Loucy (cell line): ENCODE measurements around the gene SMYD2.

Experiments used
- H2AFZ ChIP-seq: fragments of 200-600 bp; sonication (generic); 2 replicates; pipeline ENCODE4 v1.6.0; 2016; ENCODE audit warnings: antibody characterized with exemption, mild to moderate bottlenecking, low read length, moderate library complexity
- H3F3A ChIP-seq: fragments of 200-600 bp; 2 replicates; pipeline ENCODE4 v1.6.0; 2016; ENCODE audit warnings: antibody characterized with exemption, low read depth, mild to moderate bottlenecking
- H3K27me3 ChIP-seq: fragments of 200-600 bp; sonication (generic); 2 replicates; pipeline ENCODE4 v1.6.1; 2014; ENCODE audit warnings: low read length, mild to moderate bottlenecking; ENCODE audit not compliant: insufficient read depth, poor library complexity, severe bottlenecking
- H3K36me3 ChIP-seq: fragments of 200-600 bp; sonication (generic); 2 replicates; pipeline ENCODE4 v1.6.1; 2016; ENCODE audit warnings: low read length; ENCODE audit not compliant: insufficient read depth
- H3K4me1 ChIP-seq: fragments of 200-600 bp; sonication (generic); 2 replicates; pipeline ENCODE4 v1.5.1; 2014; ENCODE audit warnings: low read length, mild to moderate bottlenecking; ENCODE audit not compliant: insufficient read depth, poor library complexity, severe bottlenecking
- H3K4me2 ChIP-seq: fragments of 200-600 bp; sonication (generic); 2 replicates; pipeline ENCODE4 v1.6.0; 2014; ENCODE audit warnings: antibody characterized with exemption, low read length, low read depth, mild to moderate bottlenecking; ENCODE audit not compliant: poor library complexity, severe bottlenecking
- H3K4me3 ChIP-seq: fragments of 200-600 bp; sonication (generic); 2 replicates; pipeline ENCODE4 v1.5.1; 2014; ENCODE audit warnings: low read length, mild to moderate bottlenecking, mixed read lengths; ENCODE audit not compliant: poor library complexity, severe bottlenecking
- H3K79me2 ChIP-seq: fragments of 200-600 bp; sonication (generic); 2 replicates; pipeline ENCODE4 v1.6.1; 2014; ENCODE audit warnings: low read length; ENCODE audit not compliant: insufficient read depth
- H3K9ac ChIP-seq: fragments of 200-600 bp; sonication (generic); 2 replicates; pipeline ENCODE4 v1.6.0; 2014; ENCODE audit warnings: mild to moderate bottlenecking, low read depth, low read length, moderate library complexity; ENCODE audit not compliant: poor library complexity, severe bottlenecking
- H3K9me2 ChIP-seq: fragments of 200-600 bp; sonication (generic); replicated peaks from 2 replicates; pipeline ENCODE4 v1.6.1; 2016; ENCODE audit warnings: low read depth, low read length, mixed read lengths
- H3K9me3 ChIP-seq: fragments of 200-600 bp; sonication (generic); 2 replicates; pipeline ENCODE4 v1.6.1; 2014; ENCODE audit warnings: mild to moderate bottlenecking, antibody characterized with exemption, low read length, low read depth; ENCODE audit not compliant: insufficient read depth
- H4K20me1 ChIP-seq: fragments of 200-600 bp; sonication (generic); 2 replicates; pipeline ENCODE4 v1.6.0; 2014; ENCODE audit warnings: antibody characterized with exemption, low read length, mild to moderate bottlenecking; ENCODE audit not compliant: insufficient read depth, poor library complexity, severe bottlenecking
- EZH2phosphoT487 ChIP-seq: fragments of 200-600 bp; IDR thresholded peaks from 2 replicates; pipeline ENCODE4 v1.6.1; 2018; ENCODE audit warnings: antibody characterized with exemption, mild to moderate bottlenecking, moderate library complexity, borderline replicate concordance
- TF ChIP-seq, protein P1 (sequence below): fragments of 200-600 bp; sonication (generic); conservative IDR thresholded peaks from 2 replicates; pipeline ENCODE4 v1.5.1; 2014; ENCODE audit warnings: mild to moderate bottlenecking, antibody characterized with exemption, low read length

The SMYD2 gene

DNA sequence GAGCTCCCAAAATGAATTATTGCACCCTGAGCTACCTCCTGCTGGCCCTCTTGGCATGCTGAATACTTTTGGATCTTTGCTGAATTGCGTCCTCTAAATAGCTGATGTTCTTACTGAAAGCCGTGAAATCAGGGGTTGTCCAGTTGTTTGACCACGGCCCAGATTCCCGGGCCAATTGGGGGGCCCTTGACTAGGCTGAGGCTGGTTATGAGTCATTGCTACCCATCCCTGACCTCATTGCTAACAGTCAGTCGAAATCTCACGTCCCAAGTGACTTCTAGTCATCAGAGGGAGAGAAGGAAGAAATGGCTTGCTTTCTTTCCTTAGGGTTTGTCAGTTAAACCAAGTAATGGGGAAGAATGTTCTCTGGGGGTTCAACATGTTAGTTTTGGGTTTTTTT lies 37.4 kb downstream of the SMYD2 start:
- TF ChIP-seq, protein P1, sequence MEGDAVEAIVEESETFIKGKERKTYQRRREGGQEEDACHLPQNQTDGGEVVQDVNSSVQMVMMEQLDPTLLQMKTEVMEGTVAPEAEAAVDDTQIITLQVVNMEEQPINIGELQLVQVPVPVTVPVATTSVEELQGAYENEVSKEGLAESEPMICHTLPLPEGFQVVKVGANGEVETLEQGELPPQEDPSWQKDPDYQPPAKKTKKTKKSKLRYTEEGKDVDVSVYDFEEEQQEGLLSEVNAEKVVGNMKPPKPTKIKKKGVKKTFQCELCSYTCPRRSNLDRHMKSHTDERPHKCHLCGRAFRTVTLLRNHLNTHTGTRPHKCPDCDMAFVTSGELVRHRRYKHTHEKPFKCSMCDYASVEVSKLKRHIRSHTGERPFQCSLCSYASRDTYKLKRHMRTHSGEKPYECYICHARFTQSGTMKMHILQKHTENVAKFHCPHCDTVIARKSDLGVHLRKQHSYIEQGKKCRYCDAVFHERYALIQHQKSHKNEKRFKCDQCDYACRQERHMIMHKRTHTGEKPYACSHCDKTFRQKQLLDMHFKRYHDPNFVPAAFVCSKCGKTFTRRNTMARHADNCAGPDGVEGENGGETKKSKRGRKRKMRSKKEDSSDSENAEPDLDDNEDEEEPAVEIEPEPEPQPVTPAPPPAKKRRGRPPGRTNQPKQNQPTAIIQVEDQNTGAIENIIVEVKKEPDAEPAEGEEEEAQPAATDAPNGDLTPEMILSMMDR = no peak
- no peak for TF ChIP-seq EZH2phosphoT487
- Histone ChIP-seq H3K9me3 (no peaks in the 10 kb centered on the region), H4K20me1 (no peaks in the 10 kb centered on the region), H3K9me2 (no peaks in the 10 kb centered on the region), H3F3A (no peaks in the 10 kb centered on the region), H3K4me2 (no peak overlapping the region), H2AFZ (no peak overlapping the region), H3K27me3 (no peaks in the 10 kb centered on the region), H3K9ac (no peak overlapping the region), H3K36me3 (peaks cover 93% of the 10 kb centered on the region), H3K4me1 (no peaks in the 10 kb centered on the region), H3K79me2 (peaks cover 21% of the 10 kb centered on the region), H3K4me3 (no peak overlapping the region)

DNA sequence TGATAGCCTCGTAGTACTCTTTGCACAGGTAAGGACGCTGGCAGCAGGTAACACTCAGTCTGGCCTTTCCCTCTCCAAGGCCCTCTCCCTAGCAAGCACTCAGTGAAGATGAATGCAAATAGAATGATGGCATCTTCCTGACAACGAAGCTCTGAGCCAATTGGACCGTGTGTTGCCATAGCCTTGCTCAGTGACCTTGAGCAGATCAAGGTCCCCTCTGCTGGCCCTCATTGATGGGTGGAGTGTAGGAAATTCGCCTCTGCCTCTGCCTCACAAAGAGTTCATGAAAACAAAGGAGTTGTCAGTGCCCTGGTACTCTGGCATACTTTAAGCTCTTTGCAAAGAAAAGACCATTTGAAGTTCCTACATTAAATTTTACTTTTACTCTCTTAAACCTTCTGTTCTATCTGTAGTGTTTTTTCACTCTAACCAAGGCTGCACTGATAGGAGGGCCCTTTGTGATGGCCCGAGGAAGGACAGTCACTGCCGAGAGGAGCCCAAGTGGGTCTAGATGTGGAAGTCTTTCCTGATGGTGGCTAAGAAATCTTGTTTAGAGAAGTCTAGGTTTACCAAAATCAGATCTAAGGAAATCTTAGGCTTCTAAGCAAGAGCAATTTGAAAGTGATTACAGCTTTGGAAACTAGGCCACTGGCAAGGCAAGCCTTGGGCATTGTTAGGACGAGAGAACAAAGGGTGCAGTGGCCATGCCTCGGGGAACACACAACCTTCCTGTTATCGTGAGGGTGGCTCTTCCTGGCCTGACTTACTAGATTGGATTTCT lies 38.2 kb downstream of the SMYD2 start:
- no peaks in the 10 kb centered on the region for H4K20me1 ChIP-seq
- no peak overlapping the region for H3K4me2 ChIP-seq
- TF ChIP-seq, protein P1 = no peak
- no peak for TF ChIP-seq EZH2phosphoT487
- H2AFZ ChIP-seq = no peak overlapping the region
- H3K27me3 ChIP-seq = no peaks in the 10 kb centered on the region
- H3K9me3 ChIP-seq = no peaks in the 10 kb centered on the region
- H3K79me2 ChIP-seq = peaks cover 15% of the 10 kb centered on the region
- H3F3A ChIP-seq = no peaks in the 10 kb centered on the region
- H3K36me3 ChIP-seq = peaks cover 95% of the 10 kb centered on the region
- no peak overlapping the region for H3K9ac ChIP-seq
- no peak overlapping the region for H3K4me3 ChIP-seq
- no peaks in the 10 kb centered on the region for H3K4me1 ChIP-seq
- no peaks in the 10 kb centered on the region for H3K9me2 ChIP-seq

DNA sequence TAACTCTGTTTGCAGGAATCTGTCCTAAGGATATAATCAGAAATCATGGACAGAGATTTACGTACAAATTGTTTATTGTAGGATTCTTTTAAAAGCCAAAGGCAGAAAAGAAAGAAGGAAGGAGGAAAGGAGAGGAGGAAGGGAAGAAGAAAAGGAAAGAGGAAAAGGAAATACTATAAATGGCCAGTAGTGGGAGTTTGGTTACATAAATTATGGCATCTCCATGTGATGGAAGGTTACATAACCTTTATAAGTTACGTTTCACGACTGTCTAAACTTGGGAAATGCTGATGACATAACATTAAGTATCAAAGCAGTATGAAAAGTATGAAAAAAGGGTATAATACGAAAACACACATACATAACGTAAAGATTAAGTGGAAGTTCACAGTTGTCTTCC lies 39.0 kb downstream of the SMYD2 start:
- Histone ChIP-seq H3K9me3 (no peaks in the 10 kb centered on the region), H3K4me1 (no peaks in the 10 kb centered on the region), H3K4me2 (no peak overlapping the region), H3F3A (peaks cover 2% of the 10 kb centered on the region; the same call in 1 of the 2 replicates), H3K4me3 (no peak overlapping the region), H3K9me2 (no peaks in the 10 kb centered on the region), H4K20me1 (no peaks in the 10 kb centered on the region), H2AFZ (no peak overlapping the region), H3K36me3 (peaks cover 95% of the 10 kb centered on the region), H3K9ac (no peak overlapping the region), H3K79me2 (peaks cover 7% of the 10 kb centered on the region; the same call in 1 of the 2 replicates), H3K27me3 (no peaks in the 10 kb centered on the region)
- TF ChIP-seq EZH2phosphoT487 = no peak
- TF ChIP-seq, protein P1 = peak; percentile 30; the same call in 1 of the 2 replicates
